DMS114 treated with DMSO at 0.1 percent for 48 hours (cell line): ENCODE measurements around the gene ZPBP.

Experiments used
- DNase-seq: peaks from one replicate; lab custom pipeline; 2025; ENCODE audit not compliant: unreplicated experiment; lab: John Stamatoyannopoulos, UW

The ZPBP gene, protein sequence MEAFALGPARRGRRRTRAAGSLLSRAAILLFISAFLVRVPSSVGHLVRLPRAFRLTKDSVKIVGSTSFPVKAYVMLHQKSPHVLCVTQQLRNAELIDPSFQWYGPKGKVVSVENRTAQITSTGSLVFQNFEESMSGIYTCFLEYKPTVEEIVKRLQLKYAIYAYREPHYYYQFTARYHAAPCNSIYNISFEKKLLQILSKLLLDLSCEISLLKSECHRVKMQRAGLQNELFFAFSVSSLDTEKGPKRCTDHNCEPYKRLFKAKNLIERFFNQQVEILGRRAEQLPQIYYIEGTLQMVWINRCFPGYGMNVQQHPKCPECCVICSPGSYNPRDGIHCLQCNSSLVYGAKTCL

DNA sequence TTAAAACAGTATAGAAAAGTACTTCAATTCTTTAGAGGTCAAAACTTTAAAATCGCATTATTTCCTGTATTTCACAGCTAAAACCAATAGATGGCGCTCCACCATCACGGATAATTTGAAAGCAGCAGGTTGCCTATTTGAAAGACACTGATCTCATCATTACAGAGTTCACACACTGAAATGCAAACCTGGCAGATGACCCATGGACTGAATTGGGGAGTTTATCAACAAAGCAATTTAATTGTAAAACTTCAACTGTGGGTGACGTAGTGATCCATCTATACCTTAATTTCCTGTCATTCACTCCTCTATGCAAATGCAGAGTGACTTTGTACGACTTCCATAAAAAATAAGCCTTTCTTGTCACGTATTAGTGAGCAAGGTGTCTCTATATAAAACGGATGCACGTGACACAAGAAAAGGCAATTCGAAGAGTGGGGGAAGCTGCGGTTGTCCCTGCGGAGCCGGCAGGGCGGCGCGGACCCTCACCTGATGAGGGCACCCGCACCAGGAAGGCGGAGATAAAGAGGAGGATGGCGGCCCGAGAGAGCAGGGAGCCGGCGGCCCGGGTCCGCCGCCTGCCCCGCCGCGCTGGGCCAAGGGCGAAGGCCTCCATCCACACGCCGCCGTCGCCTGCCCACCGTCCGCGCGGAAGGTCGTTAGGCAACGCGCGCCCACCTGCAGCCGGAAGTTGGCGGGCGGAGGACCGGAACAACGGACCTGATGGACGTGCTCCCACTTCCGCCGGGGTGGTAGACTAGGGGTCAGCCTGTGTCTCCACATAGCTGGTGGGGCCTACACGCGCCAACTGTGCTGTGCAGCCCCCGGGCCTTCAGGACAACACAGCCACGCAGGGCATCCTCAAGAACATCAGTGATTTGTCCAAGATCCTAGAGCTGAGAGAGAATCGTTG is at the start of gene ZPBP:
TSS of gene ZPBP (minus strand) at position 668 of the 913 bp plus-strand sequence. CDS start at position 616, 52 bp downstream.
- peak; percentile 24 for DNase-seq

DNA sequence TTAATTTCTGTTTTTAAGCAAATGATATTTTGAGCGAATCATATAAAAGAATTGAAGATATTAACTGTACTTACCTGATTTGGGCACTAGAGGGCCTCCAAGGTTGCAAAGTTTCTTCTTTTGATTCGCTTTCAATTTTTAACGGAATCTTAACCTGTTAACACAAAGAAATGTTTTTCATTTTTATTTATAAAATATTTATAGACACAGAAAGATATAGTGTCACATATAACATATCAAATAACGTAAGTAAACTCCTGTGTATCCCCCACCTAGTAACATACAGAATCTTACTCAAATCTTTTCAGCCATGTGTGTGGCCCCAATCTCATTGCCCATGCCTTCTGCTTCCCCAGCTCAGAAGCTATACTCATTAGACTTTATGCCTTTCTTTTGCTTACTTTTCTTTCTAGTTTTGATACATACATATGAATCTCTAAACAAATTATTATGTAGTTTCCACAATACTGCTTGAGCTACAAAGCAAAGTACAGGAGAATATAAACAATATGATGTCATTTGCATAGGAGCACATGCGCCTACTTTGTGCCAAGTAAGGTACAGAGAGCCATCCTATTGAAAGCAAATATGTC is 49.5 kb upstream of the ZPBP start:
- peak; percentile 54 for DNase-seq

DNA sequence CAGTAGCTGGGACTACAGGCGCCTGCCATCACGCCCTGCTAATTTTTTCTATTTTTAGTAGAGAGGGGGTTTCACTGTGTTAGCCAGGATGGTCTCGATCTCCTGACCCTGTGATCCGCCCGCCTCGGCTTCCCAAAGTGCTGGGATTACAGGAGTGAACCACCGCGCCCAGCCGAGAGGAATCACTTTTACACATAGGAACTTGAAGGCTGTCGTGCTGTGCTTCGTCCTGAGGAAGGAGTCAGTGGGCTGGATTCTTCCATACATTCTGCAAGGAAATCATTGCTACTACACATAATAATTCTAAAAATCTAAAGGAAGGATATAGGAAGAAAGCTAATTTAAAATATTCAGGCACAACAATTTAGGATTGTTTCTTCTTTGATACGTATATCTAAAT is 48.8 kb upstream of the ZPBP start:
- no peak for DNase-seq

DNA sequence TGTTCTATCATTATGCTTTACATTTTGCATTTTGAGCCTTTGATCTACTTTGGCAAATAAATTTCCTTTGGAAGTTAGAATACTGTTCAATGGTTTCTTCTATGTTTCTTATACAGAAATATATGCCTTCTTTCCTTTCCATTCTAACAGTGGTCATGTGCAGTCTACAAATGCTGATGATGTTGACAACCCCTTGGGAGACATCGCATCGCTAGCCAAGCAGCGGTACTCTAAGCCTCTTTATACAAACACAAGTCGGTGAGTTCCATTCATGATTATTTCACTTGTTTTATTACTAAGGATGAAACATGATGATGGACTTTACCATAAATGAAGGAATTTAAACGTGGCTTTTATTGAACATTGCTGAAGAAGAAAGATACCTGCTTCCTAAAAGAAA is 48.1 kb upstream of the ZPBP start:
- DNase-seq = no peak

DNA sequence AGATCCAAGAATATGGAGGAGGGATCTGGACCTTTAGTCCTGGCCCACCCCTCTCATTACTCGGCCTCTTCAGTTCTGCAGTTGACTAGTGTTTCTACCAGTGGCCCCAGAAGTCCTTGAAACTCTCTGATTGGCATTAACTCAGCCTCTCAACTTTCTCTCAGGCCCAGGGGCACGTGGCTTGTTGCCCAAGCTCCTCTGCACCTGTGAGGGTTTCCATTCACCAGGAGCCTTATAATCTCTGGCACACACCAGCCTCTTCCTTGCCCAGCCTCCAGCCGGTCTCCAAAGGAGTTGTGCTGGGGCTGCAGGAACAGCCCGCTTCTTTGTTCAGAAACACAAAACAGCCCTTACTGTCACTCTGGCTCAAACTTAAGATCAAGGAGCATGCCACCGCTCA is 47.6 kb upstream of the ZPBP start:
- no peak for DNase-seq

DNA sequence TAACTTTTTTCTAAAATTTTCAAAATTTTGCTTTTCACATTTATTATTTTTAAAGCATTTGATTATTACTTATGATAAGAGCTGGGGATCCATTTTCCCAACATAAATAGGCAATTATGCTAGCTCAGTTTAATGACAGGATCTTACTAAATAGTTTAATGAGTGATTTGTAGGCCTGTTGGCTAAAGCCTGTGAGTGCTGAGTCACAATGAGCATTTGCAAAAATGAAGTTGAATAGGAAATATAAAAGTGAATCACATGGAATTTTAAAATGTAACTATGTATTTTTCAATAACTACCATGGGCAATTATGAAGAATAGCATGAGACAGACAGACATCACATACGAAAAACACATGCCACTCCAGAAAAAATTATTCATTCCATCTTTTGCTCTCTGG is 45.1 kb upstream of the ZPBP start:
- no peak for DNase-seq

DNA sequence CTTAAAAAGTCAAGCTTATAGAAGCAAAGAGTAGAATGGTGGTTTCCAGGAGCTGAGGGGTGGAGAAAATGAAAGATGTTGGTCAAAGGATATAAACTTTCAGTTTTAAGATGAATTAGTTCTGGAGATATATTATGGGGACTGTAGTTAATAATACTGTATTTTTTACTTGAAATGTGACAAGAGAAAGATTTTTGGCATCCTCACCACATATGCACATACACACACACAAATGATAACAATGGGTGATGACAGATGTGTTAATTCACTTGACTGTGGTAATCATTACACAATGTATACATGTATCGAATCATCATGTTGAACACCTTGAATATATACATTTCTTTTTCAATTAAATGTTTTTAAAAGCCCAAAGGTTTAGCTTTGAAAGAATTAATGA is 32.7 kb upstream of the ZPBP start:
- no peak for DNase-seq

DNA sequence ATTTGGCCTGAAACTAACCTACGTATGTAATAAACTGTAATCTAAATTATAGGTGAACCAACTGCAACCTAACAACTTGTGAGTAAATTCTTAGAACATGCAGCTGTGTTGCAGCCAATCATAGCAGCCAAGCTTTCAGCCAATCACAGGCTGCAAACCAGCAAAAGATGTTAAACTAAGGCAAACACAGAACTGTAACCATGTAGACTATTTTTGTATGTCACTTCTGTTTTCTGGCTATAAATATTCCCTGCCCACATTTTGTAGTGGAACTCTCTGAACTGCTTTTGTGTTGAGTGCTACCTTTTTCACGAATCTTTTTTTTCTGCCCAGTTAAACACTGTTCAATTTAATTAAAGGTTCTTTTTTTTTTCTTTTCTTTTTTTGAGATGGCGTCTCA is 28.2 kb upstream of the ZPBP start:
- DNase-seq = no peak

DNA sequence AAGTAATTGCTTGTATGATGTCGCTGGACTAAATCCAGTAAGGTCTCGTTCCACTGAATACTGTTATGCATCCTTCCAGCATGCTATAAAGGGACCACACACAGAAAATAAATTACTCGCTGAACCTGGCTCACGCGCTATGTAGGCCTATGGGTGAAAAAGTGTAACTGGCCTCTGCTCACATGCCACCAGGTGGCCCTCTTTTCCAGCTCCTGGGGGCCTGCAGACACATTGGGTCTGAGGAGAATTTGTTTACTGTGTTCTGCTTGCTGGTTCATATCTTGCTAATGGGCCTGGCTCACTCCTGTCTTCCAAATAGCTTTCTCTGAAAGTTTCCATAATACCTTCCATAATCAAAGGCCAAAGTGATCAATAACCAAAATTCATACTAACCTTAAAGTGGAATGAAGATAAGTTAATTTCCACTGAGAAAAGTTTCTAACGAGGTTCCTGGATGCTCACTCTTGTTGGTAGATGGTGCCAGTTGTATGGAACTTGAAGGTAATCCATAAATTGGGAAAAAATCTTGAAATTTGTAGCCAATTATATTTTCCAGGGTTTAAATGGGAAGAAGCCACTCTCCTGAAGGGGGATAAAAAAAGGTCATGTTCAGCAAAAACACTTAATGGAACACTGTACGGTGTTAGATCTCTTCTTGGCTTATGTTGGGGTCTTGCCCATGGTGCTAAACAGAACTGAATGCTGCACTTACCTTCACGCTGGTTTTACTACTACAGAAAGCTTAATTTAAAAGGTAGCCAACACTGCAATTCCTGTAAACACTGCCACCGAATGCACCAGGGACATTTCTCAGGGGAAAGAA is 27.0 kb upstream of the ZPBP start:
- no peak for DNase-seq

DNA sequence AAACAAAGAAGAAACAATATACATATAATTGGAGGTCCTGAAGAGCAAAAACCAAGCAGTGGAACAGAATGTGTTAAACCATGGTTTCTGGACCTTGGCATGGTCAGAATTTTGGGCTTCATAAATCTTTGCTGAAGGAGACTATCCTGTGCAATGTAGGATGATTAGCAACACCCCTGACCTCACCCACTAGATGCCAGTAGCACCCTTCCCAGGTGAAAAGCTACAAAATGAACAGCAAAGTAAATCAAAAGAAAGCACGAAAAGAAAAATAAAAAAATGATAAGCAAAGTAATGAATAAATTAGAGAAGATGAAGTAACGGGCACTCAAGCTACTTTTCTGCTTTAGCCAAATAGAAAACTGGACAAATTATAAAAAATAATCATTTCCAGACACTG is 19.2 kb upstream of the ZPBP start:
- DNase-seq = no peak

DNA sequence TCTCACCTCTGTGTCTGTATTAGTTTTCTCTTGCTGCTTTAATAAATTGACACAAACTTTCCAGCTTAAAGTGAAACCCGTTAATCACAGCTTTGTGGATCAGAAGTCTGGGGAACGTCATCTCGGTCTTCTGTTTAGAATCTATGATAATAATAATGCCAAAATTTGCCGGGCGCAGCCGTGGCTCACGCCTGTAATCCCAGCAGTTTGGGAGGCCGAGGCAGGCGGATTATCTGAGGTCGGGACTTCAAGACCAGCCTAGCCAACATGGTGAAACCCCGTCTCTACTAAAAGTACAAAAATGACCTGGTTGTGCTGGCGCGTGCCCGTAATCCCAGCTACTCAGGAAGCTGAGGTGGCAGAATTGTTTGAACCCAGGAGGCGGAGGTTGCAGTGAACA is 8.8 kb upstream of the ZPBP start:
- no peak for DNase-seq

DNA sequence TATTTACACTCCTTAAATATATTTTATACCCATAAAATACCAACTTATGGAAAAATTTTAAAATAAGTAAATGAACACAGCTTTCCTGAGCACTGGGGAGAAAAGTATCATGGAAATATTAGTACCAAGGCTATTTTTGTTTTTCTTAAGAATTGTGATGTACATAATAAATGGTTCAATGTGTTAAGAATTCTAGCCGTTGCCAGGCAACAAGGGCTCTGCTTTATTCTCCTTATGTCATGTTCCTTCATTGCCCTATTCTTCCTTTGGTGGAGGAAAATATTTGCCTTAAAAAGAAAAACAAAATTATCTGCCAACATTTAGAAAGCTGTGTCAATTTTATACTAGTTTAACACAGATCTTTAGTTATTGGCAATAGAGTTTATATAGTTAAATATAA is 2.6 kb upstream of the ZPBP start:
- no peak for DNase-seq

DNA sequence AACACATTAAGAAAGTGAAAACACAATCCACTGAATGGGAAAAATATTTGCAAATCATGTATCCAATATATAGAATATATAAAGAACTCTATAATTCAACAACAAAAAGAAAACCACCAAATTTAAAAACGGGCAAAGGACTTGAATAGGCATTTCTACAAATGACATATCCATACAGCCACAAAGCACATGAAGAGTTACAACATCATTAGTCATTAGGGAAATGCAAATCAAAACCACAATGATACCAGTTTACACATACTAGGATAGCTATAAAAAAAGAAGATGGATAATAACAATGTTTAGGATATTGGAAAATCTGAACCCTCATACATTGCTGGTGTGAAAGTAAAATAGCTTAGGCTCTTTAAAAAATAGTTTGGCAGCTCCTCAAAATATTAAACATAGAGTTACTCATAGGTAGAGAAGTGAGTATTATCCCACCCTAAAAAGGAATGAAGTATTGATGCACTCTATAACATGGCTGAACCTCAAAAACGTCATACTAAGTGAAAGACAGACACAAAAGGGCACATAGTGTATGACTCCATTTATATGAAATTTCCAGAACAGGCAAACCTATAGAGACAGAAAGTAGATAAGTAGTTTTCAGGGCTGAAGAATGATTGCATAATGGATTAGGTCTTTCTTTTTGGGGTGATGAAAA is 4.5 kb downstream of the ZPBP start:
- no peak for DNase-seq

DNA sequence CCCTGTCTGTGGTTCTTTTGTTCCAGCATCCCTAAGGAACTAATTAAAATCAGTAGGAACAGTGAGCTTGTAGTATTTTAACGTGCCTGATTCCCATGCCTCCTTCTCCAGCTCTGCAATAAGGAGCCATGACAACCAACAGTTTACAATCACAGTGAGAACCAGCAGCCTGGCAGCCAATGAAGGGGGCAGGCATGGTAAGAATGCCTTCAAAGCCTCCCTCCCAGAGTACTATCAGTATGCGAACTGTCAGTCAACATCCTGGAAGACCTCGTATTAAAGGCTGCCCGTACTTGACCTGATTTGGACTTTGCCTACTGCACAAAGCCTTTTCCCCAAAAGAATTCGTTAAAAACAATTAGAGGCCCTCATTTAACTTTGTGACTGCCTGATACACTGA is 7.7 kb downstream of the ZPBP start:
- DNase-seq = no peak

DNA sequence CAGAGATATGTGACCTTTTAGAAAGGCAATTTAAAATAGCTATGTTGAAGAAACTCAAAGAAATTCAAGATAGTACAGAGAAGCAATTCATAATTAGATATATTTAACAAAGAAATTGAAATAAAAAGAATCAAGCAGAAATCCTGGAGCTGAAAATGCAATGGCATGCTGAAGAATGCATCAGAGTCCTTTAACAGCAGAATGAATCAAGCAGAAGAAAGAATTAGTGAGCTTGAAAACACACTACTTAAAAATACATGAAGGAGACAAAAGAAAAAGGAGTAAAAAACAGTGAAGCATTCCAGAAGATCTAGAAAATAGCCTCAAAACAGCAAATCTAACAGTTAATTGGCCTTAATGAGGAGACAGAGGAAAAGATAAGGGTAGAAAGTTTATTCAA is 20.0 kb downstream of the ZPBP start:
- no peak for DNase-seq

DNA sequence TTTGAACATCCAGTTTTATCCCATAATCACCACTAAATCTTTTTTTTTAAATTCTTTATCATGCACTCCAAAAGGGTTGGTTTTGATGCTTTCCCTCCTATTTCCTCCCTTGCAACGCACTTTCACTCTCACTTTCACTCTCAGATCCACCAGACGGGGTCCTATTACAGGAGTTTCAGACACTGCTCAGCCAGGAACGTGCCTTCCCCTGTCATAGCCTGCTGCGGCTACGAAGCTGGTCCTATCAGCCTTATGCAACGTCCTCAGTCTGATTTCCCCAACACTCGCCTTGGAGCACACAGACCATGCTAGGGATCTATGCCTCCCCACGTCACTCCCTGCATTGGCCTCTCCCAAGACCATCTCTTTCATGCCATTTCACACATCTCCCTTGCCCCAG is 23.4 kb downstream of the ZPBP start:
- DNase-seq = no peak

DNA sequence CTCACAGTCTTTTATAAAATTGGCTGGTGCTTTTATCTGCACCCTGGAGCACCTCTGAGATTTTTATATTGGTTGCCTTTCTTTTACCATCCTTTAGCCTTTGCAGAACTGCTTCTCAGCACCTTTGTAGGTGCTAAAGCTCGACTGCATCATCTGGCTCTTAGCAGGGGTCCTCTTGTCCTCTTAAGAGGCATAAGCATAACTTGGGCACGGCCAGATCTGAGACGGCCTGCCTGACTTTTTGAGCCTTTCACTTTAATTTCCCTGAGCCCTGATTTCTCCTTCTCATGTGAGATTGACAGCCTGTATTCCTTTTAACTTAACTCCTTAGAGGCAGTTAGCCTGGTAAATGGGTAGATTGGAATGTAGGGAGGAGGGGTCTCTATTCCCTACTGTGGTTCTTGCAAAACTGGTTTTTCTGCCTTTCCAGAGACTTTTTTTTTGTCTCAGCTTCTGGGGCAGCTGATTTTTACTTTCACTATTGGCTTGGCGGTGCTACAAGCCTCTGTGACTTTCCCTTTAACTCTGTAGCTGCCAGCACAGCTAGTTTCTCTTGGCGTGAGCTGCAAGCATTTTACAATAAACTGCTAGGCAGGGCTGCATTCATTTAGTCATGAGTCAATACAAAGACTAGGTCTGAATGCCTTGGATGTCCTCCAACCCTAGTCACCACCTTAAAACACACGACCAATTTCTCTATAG is 24.0 kb downstream of the ZPBP start:
- no peak for DNase-seq

DNA sequence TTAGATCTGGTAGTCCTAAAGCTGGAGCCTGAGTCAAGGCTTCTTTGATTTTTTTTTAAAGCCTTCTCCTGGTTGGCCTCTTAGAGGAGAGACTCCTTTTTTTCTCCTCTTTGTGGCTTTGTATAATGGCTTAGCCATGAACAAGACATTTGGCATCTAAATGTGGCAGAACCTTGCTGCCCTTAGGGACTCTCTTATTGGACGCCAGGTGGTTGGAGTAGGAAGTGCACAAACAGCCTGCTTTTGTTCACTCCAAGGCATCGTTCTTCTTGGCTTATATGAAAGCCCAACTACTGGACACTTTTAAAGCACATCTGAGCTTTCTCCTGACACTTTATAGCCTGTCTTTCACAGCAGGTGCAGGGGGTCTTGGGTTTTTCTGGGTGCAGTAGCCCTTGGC is 25.0 kb downstream of the ZPBP start:
- DNase-seq = no peak

DNA sequence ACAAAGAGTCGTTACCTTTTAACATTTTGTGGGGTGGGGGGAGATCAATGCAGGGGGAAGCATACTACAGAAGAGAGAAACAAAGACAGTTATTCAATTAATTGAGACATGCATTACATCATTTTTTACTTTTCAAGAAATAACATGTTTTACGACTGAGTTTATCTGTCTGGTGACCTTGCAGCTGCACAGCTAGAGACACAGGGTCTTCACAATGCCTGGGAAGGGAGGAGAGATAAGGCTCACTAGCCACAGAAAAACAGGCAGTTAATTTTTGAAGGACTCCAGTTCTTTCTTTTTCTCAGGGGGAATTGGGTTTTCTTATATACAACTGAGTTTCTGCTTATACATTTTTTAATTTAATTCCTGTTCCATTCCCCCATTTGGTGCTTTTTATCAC is 30.1 kb downstream of the ZPBP start:
- no peak for DNase-seq

DNA sequence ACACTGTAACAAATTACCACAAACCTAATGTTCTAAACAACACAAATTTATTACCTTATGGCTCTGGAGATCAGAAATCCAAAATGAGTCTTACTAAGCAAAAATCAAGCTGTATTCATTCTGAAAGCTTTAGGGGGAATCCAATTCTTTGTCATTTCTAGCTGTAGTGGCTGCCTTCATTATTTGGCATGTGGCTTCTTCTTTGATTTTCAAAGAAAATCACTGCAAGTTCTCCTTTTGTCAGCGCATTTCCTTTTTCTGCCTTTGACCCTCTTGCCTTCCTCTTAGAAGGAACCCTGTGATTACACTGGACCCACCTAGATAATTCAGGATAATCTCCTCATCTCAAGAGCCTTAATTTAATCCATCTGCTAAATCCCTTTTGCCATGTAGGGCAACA is 36.9 kb downstream of the ZPBP start:
- DNase-seq = no peak
